GM15510 (cell line): ENCODE results near the gene PPP4C.

Source experiments
- POLR2A ChIP-seq: IDR thresholded peaks from 3 replicates; pipeline ENCODE4 v1.6.1; 2011; ENCODE audit warnings: borderline replicate concordance; ENCODE audit not compliant: insufficient read length; ENCODE audit errors: extremely low read depth

Gene PPP4C

GRCh38 chr16:30075503-30076275, at the start of gene PPP4C:
PPP4C (plus strand) TSS chr16:30075994; CDS start chr16:30076378, 384 bp downstream.
- peak; percentile 92 for TF ChIP-seq POLR2A

- no peak for TF ChIP-seq POLR2A
Observed at GRCh38 chr16:30026449-30026848, 49.3 kb upstream of the PPP4C start.

DNA sequence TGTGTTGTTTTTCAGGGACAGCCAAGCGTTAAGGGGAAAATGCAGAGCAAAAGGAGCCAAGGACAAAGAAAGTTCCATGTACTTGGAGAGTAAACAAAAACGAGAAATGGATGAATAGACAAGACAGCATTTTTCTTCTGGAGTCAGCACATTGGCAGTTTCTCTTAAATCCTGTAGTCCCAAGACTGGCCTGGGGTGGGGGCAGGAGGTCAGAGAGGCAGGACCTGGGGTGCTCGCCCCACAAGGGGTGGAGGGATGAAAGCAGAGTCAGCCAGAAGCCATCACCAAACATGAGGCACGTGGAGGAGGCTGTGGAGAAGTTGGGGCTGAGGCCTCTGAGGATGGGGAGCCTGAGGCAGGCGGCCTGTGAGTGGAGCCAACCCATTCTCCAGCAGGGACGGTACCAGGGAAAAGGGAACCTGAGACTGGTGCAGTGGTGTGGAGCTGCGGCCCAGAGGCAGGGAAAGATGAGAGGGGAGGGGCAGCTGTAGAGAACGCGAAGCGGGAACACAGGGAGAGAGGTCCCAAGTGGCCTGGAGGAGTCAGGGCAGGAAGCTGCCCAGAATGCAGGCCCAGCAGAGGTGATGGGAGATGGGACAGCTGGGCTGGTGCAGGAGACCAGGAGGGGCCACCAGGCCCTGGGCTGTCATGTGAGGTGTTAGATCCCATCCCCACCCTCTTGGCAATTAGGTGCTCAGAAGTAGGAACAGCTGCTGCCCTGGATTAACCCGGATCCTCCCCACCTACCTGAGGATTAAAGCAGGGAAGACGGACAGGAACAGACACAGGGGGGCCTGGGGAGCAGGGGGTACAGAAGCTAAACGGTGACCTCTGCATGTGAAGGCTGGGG, 48.0 kb upstream of the PPP4C start:
- TF ChIP-seq POLR2A: no peak

DNA sequence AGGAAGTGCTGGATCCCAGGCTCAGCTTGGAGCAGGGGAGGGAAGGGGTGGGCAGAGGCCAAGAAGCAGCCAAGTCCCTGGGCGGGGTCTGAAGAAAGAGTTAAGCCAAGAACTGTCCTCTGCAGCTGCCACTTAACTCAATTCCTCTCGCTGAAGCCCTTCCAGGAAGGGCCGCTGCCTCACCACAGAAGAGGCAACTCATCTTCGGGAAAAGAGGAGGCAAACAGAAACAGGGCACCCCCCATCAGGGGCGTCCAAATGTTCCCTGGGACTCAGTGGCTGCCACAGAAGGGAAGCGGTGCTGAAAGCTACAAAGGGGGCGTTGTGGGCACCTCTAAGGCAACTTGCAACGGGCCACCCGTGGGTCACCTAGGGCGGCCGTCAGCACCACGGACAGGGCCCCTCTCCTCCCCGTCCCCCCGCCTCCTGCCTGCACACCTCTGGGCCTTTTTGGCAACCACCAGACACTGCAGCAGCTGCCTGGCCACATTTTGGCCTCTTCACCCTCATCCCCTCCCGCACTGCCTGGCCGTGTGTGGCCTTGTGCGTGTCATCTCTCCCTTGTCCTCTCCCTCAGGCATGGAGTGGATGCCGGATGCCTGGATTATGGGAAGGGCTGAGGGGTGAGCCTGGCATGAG, 47.2 kb upstream of the PPP4C start:
- TF ChIP-seq POLR2A: no peak

GRCh38 chr16:30030011-30030685, 45.6 kb upstream of the PPP4C start:
- no peak for TF ChIP-seq POLR2A

GRCh38 chr16:30030841-30031413, 44.9 kb upstream of the PPP4C start, which contains the start of gene TLCD3B:
TLCD3B (minus strand) TSS chr16:30031271; CDS start chr16:30030527, 744 bp downstream.
- TF ChIP-seq POLR2A: no peak

GRCh38 chr16:30031477-30031918, 44.3 kb upstream of the PPP4C start:
- no peak for TF ChIP-seq POLR2A

GRCh38 chr16:30032083-30032819, 43.5 kb upstream of the PPP4C start:
- TF ChIP-seq POLR2A: no peak

- no peak for TF ChIP-seq POLR2A
Observed at GRCh38 chr16:30033270-30033669, 42.5 kb upstream of the PPP4C start.

- no peak for TF ChIP-seq POLR2A
Observed at GRCh38 chr16:30040221-30040620, 35.6 kb upstream of the PPP4C start.

DNA sequence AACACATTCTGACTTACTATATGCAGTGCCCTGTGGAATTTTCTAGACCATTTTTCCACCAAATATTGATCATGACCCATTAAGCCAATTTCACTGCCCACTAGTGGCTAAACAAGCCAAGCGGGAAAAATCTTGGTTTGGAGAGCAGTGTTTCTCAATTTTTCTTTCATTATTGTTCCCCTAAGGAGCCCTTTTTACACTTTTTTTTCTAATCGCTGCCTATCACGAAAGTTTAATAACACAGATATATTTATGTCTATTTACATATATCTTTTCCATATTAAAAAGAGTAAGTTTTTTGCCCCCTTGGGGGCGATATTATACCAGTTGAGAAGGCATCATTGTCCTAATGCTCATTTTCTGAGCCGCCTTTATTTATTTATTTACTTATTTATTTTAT, 34.0 kb upstream of the PPP4C start:
- TF ChIP-seq POLR2A: no peak

GRCh38 chr16:30046178-30046577, 29.6 kb upstream of the PPP4C start:
- no peak for TF ChIP-seq POLR2A

DNA sequence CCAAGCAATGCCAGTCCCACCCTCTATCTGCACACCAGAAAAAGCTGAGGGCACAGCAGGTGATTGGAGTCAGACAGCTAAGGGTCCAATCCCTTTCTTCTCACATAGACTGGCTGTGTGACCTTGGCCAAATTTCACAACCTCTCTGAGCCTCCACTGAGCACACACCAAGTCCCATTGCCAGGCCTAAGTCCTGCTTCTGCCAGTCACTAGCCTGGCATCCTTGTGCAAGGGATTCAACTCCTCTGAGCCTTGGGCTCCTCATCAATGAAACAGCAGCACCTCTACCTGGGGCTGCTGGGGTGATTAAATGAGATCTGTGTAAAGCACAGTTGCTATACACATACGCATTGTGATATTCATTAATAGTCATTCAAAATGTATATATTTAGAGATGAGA, 29.2 kb upstream of the PPP4C start:
- TF ChIP-seq POLR2A: no peak
